Breast epithelium (tissue), 3 donors: ENCODE data around the gene DOCK11.

ENCODE experiments used
- CTCF ChIP-seq, 3 donors: fragments of 450-650 bp; IDR thresholded peaks; one replicate each; pipeline ENCODE4 v1.5.1; 2016 to 2017; ENCODE audit warnings: antibody characterized with exemption in 3 of 3, mild to moderate bottlenecking in 3 of 3, moderate library complexity in 3 of 3
- POLR2AphosphoS5 ChIP-seq, 3 donors: sonication (generic); formaldehyde crosslinking; IDR thresholded peaks; one replicate each; pipeline ENCODE4 v1.6.1; 2017; ENCODE audit warnings: antibody characterized with exemption in 3 of 3

- no peak for TF ChIP-seq CTCF (IDR thresholded peaks at IDR 0.05)
- TF ChIP-seq POLR2AphosphoS5 (IDR thresholded peaks at IDR 0.05) = no peak
Measured at GRCh38 chrX:118510111-118510510, 14.5 kb downstream of the DOCK11 start.
